ENCODE results near the gene GRHL1.

Gene GRHL1

DNA sequence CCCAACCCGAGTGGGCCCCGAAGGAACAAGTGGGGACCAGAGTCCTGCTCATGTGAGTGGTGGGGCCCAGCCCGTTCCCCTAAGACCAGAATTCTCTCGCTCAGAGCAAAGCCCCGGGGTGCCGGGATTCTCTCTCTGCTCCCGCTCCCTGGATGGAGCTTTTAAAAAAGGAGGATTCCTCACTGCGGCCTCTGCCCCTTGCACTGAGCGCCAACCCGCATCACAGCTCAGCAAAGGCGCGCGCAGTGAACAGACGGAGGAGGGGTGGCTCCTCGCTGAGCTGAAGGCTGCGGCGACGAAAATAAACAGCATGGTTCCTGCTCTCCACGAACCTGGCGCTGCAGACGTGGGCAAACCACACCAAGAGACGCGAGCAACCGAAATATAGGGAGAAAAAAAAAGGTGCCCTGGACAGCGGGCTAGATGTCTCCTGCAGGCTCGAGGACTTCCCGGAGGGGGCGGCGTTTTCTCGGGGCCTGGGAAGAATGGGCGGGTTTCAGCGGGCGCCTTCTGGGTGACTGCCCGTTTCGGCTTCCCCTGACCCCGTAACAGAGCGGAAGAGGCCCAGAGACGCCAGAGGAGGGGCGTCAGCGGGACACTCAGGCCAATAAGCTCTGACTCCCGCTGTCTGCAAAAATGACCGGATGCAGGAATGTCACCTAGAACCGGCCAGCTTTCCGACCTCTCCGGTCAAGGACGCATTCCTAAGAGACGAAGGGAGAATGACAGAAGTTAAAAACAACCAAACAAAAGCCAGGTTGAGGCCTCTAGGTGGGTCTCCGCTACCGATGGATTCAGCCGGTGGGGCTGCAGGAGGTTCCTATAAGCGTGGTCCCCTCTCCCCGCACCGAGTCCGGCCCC, 91.0 kb downstream of the GRHL1 start:
- DNase-seq (ENCODE audit: low read depth): no peak

DNA sequence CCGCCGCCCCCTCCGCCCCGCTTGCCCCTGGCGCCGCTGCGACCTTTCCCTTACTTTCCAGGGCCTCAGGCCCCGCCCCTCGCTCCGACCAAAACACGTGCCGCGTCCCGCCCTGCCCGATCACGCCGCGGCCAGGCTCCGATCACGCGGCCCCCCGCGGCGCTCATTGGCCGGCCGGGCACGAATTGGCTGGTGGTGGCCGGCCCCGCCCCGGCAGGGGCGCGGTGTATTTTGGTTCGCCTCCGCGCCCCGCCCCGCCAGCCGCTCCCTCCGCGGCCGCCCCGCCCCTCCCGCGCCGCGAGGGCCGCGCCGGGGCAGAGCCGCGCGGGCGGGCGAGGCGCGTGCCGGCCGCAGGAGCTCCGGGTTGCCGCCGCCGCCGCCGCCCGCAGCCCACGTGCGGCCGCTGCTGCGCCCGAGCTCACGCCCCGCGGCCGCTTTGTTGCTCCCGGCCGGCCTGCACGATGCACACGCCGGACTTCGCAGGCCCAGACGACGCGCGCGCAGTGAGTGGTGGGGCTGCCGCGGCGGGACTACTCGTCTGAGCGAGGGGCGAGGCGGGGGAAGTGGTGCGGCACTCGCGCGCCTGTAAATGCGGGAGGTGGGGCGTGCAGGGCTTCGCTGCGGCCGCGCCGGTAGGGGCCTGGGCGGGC, 91.9 kb downstream of the GRHL1 start, which contains the start of gene KLF11:
KLF11 (plus strand) TSS at position 295 of the 650 bp plus-strand sequence; CDS start at position 462, 167 bp downstream.
- peak; percentile 69 for DNase-seq (ENCODE audit: low read depth)

DNA sequence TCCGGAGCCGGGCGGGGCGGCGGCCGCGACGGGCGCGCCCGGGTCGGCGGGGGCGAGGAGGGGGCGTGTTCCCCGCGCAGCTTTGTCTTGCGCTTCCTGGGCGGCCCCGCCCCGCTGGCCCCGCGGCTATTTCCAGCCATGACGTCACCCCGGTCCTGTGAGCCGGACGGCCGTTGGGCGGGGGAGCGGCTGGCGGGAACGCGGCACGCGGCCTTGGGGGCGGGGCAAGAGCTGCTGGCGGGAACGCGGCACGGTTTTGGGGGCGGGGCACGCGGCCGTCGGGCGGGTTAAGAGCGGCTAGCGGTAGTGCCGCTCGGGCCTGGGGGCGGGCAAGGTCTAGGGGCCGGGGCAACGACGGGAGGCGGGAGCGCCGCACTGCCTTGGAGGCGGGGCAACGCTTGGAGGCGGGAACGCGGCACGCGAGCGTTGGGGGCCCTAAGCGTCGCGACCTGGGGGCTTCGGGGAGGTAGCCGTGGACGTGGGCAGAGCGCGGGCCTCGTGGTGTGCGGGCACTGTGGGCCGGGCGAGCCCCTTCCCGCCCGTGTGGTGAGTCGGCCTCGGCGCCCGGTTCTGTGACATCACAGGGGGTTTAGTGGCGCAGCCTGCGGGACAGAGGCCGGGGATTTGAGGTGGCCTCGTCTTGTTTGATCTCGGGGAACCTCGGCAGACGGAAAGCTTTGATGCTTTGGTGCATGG, 92.6 kb downstream of the GRHL1 start:
- peak; percentile 97 for DNase-seq (ENCODE audit: low read depth)

DNA sequence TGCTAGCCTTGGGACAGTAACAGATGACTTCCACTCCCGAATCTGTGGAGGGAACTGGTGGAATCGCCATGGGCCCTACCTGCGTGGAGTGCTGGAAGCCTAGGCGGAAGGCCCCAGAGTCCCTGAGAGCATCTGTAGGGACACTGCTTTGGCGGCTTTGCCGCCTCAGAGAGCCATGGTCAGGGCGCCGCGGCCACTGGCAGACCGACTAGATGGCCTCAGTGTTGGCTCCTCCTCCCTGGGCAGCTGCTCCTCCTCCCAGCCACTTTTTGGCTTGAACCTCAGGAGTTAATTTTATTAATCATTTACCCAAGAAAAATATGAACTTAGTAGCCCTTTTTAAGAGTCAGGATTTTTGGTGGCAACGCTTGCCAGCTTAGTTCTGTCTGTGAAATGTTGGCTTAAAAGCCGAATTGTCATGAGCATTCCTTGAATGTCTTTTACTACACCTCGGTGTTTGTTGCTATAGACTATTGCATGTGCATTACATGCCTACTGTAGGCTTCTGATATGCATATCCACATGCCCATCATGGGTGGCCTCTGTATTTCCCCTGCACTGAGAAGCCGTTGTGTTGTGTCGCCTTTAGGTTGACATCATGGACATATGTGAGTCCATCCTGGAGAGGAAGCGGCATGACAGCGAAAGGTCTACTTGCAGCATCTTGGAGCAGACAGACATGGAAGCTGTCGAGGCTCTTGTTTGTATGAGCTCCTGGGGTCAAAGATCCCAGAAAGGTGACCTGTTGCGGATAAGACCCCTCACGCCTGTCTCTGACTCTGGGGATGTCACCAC, 94.3 kb downstream of the GRHL1 start:
- DNase-seq (ENCODE audit: low read depth): no peak

DNA sequence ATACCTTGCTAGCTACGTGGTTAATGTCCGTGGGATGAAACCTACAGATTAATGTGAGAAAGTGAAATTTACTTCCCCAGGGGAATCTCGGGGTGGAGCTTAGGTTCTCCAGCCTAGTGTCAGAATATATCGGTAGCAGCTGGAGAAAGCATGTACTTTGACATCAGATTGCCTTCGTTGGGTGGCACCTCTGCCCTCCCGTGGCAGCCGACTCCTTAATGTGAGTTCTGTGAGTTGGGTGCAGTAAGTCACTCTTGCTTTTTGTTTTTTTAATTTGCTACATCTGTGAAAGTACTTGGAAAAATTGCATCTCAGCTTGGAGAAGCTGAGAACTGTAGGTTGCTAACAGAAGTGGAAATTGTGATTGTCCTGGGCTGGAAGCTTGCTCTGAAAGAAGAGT, 95.4 kb downstream of the GRHL1 start:
- no peak for DNase-seq (ENCODE audit: low read depth)

DNA sequence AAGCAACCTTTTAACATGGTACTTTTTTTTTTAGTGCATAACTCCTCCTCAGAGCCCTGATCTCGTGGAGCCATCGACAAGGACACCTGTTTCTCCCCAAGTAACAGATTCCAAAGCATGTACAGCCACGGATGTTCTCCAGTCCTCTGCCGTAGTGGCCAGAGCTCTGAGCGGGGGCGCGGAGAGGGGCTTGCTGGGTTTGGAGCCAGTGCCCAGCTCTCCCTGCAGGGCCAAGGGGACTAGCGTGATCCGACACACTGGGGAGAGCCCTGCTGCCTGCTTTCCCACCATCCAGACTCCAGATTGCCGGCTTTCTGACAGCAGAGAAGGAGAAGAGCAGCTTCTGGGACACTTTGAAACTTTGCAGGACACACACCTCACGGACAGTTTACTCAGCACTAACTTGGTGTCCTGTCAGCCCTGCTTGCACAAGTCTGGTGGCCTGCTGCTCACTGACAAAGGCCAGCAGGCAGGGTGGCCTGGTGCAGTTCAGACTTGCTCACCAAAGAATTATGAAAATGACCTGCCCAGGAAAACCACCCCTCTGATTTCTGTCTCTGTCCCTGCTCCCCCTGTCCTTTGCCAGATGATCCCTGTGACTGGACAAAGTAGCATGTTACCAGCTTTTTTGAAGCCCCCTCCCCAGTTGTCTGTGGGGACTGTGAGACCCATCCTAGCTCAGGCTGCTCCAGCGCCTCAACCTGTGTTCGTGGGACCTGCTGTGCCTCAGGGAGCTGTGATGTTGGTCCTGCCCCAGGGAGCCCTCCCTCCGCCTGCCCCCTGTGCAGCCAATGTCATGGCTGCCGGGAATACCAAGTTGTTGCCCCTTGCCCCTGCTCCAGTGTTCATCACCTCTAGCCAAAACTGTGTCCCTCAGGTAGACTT, 96.4 kb downstream of the GRHL1 start:
- no peak for DNase-seq (ENCODE audit: low read depth)

DNA sequence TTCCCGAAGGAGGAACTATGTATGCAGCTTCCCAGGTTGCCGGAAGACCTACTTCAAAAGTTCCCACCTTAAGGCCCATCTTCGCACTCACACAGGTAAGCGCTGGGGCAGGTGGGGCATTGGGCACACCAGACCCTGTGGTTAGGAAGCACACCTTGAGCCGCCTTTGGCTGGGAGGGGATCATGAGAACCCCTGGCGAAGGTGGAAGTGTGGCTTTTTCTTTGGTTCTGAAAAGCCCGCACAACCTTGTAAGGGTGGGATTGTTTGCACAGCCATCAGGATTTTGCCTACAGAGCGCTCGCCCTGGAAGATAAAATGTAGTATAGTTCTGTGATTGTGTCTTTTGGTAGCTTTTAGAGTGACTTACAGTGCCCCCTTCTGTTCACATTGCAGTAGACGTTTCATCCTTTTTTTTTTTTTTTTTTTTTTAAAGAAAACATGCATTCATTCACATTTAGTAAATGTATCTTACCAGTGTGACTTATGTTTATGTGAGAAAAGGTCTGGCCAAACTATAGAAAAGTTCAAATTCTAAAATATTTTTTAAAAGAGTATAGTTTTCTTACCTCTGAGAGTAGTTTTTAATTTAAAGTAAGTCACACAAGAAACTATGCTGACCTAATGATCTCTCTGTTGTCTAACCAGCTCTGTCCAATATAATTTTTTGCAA, 97.1 kb downstream of the GRHL1 start:
- DNase-seq (ENCODE audit: low read depth): no peak
